HepG2 (cell line): ENCODE measurements around the gene BCL11B. TPM values are rescaled to one million over a fixed set of nuclear protein-coding genes. Genes with fewer than 3 reads are reported as not detected.

Source experiments
- ATAC-seq: fragments of 200-7000 bp; cut with Tn5 transposase; 3 replicates; pipeline ENCODE4 v1.9.1; 2020; ENCODE audit warnings: mild to moderate bottlenecking, moderate library complexity
- BruUV-seq: library from RNA; stranded (reverse); fragments of 400-500 nt; replicated peaks from 2 replicates; lab custom pipeline; 2021; lab: Mats Ljungman, UMichigan
- CTCF ChIA-PET: fragments of 300-600 bp; formaldehyde crosslinking; extraction: SDS; loops from one replicate; lab custom pipeline; 2021; ENCODE audit warnings: low total read pairs, inconsistent platforms, low intra/inter-chr PET ratio; lab: Yijun Ruan, JAX
- POLR2A ChIA-PET: fragments of 350-600 bp; sonication (Branson Sonifier 250); formaldehyde crosslinking; loops from one replicate; lab custom pipeline; 2020; ENCODE audit warnings: antibody characterized with exemption, inconsistent platforms; lab: Yijun Ruan, JAX
- DNase-seq: peaks from one replicate; pipeline ENCODE4 v3.0.0-alpha.2; 2015; ENCODE audit warnings: low spot score
- FAIRE-seq: peaks from 3 replicates; lab custom pipeline; 2011; peaks lifted over from hg19 to GRCh38; lab: Jason Lieb, UNC
- H2AFZ ChIP-seq: one replicate; pipeline ENCODE4 v1.6.1; 2011; ENCODE audit warnings: low read length, inconsistent platforms
- H3K27ac ChIP-seq: fragments of 300-600 bp; 3 replicates; pipeline ENCODE4 v1.8.0; 2011; ENCODE audit warnings: mixed run types, mild to moderate bottlenecking, mixed read lengths, low read length, inconsistent platforms; ENCODE audit not compliant: insufficient read depth; ENCODE audit errors: extremely low read length
- H3K27me3 ChIP-seq, 2 experiments: fragments of 200-600 bp in 1 of 2; 2 replicates in 1 of 2; 3 replicates in 1 of 2; pipeline versions ENCODE4 v1.6.0 to v1.8.0; 2011; ENCODE audit warnings: low read length in 2 of 2, mild to moderate bottlenecking in 2 of 2, moderate library complexity in 2 of 2, inconsistent platforms in 1 of 2; ENCODE audit not compliant: insufficient read depth in 2 of 2, control insufficient read depth in 1 of 2
- H3K36me3 ChIP-seq, 2 experiments: fragments of 200-600 bp in 1 of 2; replicated peaks in 1 of 2; 2 replicates in 1 of 2; 3 replicates in 1 of 2; pipeline versions ENCODE4 v1.5.1 to v1.8.0; 2011; ENCODE audit warnings: low read length in 2 of 2, inconsistent platforms in 1 of 2; ENCODE audit not compliant: insufficient read depth in 2 of 2, control insufficient read depth in 1 of 2
- H3K4me1 ChIP-seq: 2 replicates; pipeline ENCODE4 v1.5.1; 2012; ENCODE audit warnings: low read length, inconsistent platforms; ENCODE audit not compliant: insufficient read depth
- H3K4me2 ChIP-seq: 2 replicates; pipeline ENCODE4 v1.6.0; 2011; ENCODE audit warnings: low read depth, low read length, inconsistent platforms
- H3K4me3 ChIP-seq, 3 experiments: fragments of 200-600 bp in 1 of 3; sonication (generic), shearing (Covaris generic) in 1 of 3; replicated peaks in 1 of 3; 2 replicates each; pipeline ENCODE4 v1.5.1; 2011 to 2016; ENCODE audit warnings: low read length in 3 of 3, inconsistent platforms in 2 of 3, low read depth in 2 of 3, mild to moderate bottlenecking in 2 of 3, control low read depth in 1 of 3, mixed read lengths in 1 of 3; ENCODE audit not compliant: insufficient read depth in 1 of 3
- H3K79me2 ChIP-seq: one replicate; pipeline ENCODE4 v1.6.1; 2011; ENCODE audit warnings: low read length, inconsistent platforms; ENCODE audit not compliant: insufficient read depth
- H3K9ac ChIP-seq: 2 replicates; pipeline ENCODE4 v1.6.0; 2011; ENCODE audit warnings: mild to moderate bottlenecking, low read depth, low read length, inconsistent platforms; ENCODE audit not compliant: insufficient read depth
- H3K9me3 ChIP-seq: 2 replicates; pipeline ENCODE4 v1.5.1; 2012; ENCODE audit warnings: mild to moderate bottlenecking, low read length
- H4K20me1 ChIP-seq: 2 replicates; pipeline ENCODE4 v1.6.0; 2011; ENCODE audit warnings: inconsistent platforms, mild to moderate bottlenecking, low read length, moderate library complexity; ENCODE audit not compliant: insufficient read depth
- ARNTL ChIP-seq: sonication (generic); formaldehyde crosslinking; IDR thresholded peaks from 2 replicates; pipeline ENCODE4 v1.4.0; 2020; ENCODE audit warnings: mild to moderate bottlenecking, missing genetic modification reagents
- ATF7 ChIP-seq, 2 experiments: fragments of 450-650 bp in 1 of 2; sonication (generic) in 1 of 2; formaldehyde crosslinking in 1 of 2; IDR thresholded peaks; 2 replicates each; pipeline versions ENCODE4 v1.4.0 to v1.6.1; 2016 to 2020; ENCODE audit warnings: antibody characterized with exemption in 1 of 2, mild to moderate bottlenecking in 1 of 2, missing genetic modification reagents in 1 of 2
- DNMT1 ChIP-seq: sonication (generic); formaldehyde crosslinking; IDR thresholded peaks from 2 replicates; pipeline ENCODE4 v1.5.1; 2020; ENCODE audit warnings: mild to moderate bottlenecking, missing genetic modification reagents
- FOXJ3 ChIP-seq: sonication (generic); formaldehyde crosslinking; IDR thresholded peaks from 2 replicates; pipeline ENCODE4 v1.4.0; 2020; ENCODE audit warnings: missing genetic modification reagents, mild to moderate bottlenecking, borderline replicate concordance
- HOXA7 ChIP-seq: sonication (generic); formaldehyde crosslinking; IDR thresholded peaks from 2 replicates; pipeline ENCODE4 v1.8.1; 2022; ENCODE audit warnings: mild to moderate bottlenecking, missing genetic modification reagents, moderate library complexity
- IKZF1 ChIP-seq: fragments of 450-650 bp; IDR thresholded peaks from 2 replicates; pipeline ENCODE4 v1.7.1; 2016
- KDM5A ChIP-seq: fragments of 200-600 bp; sonication (generic); IDR thresholded peaks from 2 replicates; pipeline ENCODE4 v1.7.0; 2018; ENCODE audit warnings: antibody characterized with exemption, mild to moderate bottlenecking, low read length, borderline replicate concordance
- SAP130 ChIP-seq: IDR thresholded peaks from 2 replicates; pipeline ENCODE4 v1.6.1; 2016; ENCODE audit warnings: low read depth
- SOX5 ChIP-seq: IDR thresholded peaks from 2 replicates; pipeline ENCODE4 v1.6.1; 2016; ENCODE audit warnings: borderline replicate concordance
- STAG1 ChIP-seq: sonication (generic); formaldehyde crosslinking; IDR thresholded peaks from 2 replicates; pipeline ENCODE4 v1.4.0; 2020; ENCODE audit warnings: missing genetic modification reagents
- ZBTB7A ChIP-seq: sonication (generic); formaldehyde crosslinking; IDR thresholded peaks from 2 replicates; pipeline ENCODE4 v1.8.0; 2022; ENCODE audit warnings: mild to moderate bottlenecking, missing genetic modification reagents
- ZFP36 ChIP-seq: fragments of 150-350 bp; IDR thresholded peaks from 2 replicates; pipeline ENCODE4 v1.6.1; 2018; ENCODE audit warnings: borderline replicate concordance, low read length, low read depth; ENCODE audit not compliant: partially characterized antibody
- ZNF124 ChIP-seq: sonication (generic); formaldehyde crosslinking; IDR thresholded peaks from 2 replicates; pipeline ENCODE4 v1.4.0; 2020; ENCODE audit warnings: missing genetic modification reagents
- ZNF550 ChIP-seq: sonication (generic); formaldehyde crosslinking; IDR thresholded peaks from 2 replicates; pipeline ENCODE4 v1.4.0; 2020; ENCODE audit warnings: mild to moderate bottlenecking, missing genetic modification reagents, borderline replicate concordance
- ZSCAN25 ChIP-seq: sonication (generic); formaldehyde crosslinking; IDR thresholded peaks from 2 replicates; pipeline ENCODE4 v1.8.0; 2022; ENCODE audit warnings: mild to moderate bottlenecking, missing genetic modification reagents
- WGBS: methylation state at CpG from one replicate; pipeline ENCODE4 v1.1.6; 2017; ENCODE audit warnings: low lambda C conversion rate; 5-methylcytosine and 5-hydroxymethylcytosine counted together
- in situ Hi-C: cut with HindIII; loops from 2 replicates; pipeline ENCODE4 v1.10.0; 2017; ENCODE audit warnings: low pct_unique_long_range_greater_than_20kb; ENCODE audit not compliant: extremely low pct_ligation_motif_present
- intact Hi-C: fragments of 100-400 bp; cut with micrococcal nuclease; formaldehyde crosslinking; loops from one replicate; pipeline ENCODE4 v1.10.0; 2022; ENCODE audit not compliant: unreplicated experiment
- polyA plus RNA-seq, 8 experiments: library from polyadenylated mRNA; depleted of rRNA in 3 of 8; stranded (reverse) in 7 of 8; unstranded in 1 of 8; fragments of >200 nt; fragmentation: Illumina TruSeq in 4 of 8; extraction: Trizol in 4 of 8; gene quantifications; 2 replicates each; pipeline versions ENCODE4 v1.2.1 to v1.2.3, GENCODE V29; 2011 to 2016; ENCODE audit warnings: low read depth in 4 of 8, missing spikeins in 1 of 8, mixed read lengths in 1 of 8; ENCODE audit not compliant: insufficient read depth in 1 of 8
- total RNA-seq, 5 experiments: library from RNA; depleted of rRNA; stranded (reverse); fragments of >200 nt; fragmentation: Illumina TruSeq; extraction: Trizol; gene quantifications; 2 replicates each; pipeline ENCODE4 v1.2.3, GENCODE V29; 2016; ENCODE audit warnings: low read depth in 1 of 5
- TF ChIP-seq, protein P1 (sequence below): sonication (generic); formaldehyde crosslinking; IDR thresholded peaks from 2 replicates; pipeline ENCODE4 v1.4.0; 2020; ENCODE audit warnings: missing genetic modification reagents
- TF ChIP-seq, protein P2 (sequence below): sonication (generic); formaldehyde crosslinking; IDR thresholded peaks from 2 replicates; pipeline ENCODE4 v1.4.0; 2020; ENCODE audit warnings: mild to moderate bottlenecking, missing genetic modification reagents, borderline replicate concordance

BCL11B gene
- total and polyA plus RNA-seq, 2 of the 13 experiments (the other 11 are each of a cell fraction or from before 2014, with no cell fraction given) = not detected

DNA sequence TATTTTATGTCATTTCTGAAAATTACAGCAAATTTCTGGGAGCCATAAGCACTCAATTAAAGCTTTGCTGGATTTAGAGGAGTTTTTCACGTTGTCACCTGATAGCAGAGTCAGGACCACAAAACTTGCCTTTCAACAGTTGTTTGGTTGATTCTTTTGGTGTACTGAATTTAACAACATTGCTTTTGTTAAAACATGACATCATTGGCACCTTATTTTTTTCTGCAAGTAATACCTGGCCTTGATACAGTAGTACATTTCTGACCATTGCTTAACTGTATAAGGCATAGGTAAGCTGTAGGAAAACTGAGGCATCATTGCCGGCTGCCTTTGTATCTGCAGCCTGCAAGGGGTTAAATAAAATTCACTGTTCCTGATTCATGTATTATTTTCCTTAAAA, 4.5 kb upstream of the BCL11B start:
- intact Hi-C loops = no loop called here
- 2% methylated on average over 2 of the region's 2 CpGs for WGBS
- no peak overlapping the region for H2AFZ ChIP-seq
- peaks cover 1 to 49% of the 10 kb centered on the region in 2 experiments; a peak in 3 of 5 replicates for H3K27me3 ChIP-seq
- no peak overlapping the region for H3K9ac ChIP-seq
- no peak overlapping the region for H3K27ac ChIP-seq
- FAIRE-seq (no peak), ATAC-seq (no peak), DNase-seq (no peak)
- no peaks in the 10 kb centered on the region for H3K36me3 ChIP-seq
- H3K4me2 ChIP-seq = no peak overlapping the region
- BruUV-seq = no TSS peak
- CTCF ChIA-PET = no interaction called here
- H4K20me1 ChIP-seq = no peaks in the 10 kb centered on the region
- no peaks in the 10 kb centered on the region for H3K79me2 ChIP-seq
- H3K4me1 ChIP-seq = peaks cover 33% of the 10 kb centered on the region
- POLR2A ChIA-PET = no interaction called here
- in situ Hi-C loops = no loop called here
- TF ChIP-seq ATF7 (IDR thresholded peaks at IDR 0.05) (peak; percentile 57), ATF7 (CRISPR knock-in tag; IDR thresholded peaks at IDR 0.05) (no peak), ZNF124 (CRISPR knock-in tag) (no peak)
- no peak overlapping the region for H3K4me3 ChIP-seq
- no peaks in the 10 kb centered on the region for H3K9me3 ChIP-seq

DNA sequence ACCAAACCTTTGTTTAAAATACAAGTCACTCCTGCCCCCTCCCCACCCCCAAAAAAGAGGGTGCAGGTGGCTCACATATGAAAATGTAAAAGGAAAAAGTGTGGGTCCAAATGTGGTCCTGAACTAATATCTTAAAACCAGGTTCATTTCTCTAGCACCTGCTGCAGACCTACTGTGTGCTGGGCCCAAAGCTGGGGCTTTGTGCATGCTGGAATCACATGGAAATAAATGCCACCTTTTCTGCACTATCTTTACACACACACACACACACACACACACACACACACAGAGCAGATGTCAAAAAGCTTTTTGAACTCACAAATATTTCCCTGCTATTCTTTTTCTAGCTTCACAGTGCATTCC, 3.2 kb upstream of the BCL11B start:
- in situ Hi-C loops (no loop called here), intact Hi-C loops (no loop called here)
- Histone ChIP-seq H3K4me1 (peaks cover 36% of the 10 kb centered on the region), H3K4me2 (no peak overlapping the region), H4K20me1 (no peaks in the 10 kb centered on the region), H3K27ac (no peak overlapping the region), H3K4me3 (no peak overlapping the region; a peak in 1 of 6 replicates), H3K9ac (no peak overlapping the region), H3K79me2 (no peaks in the 10 kb centered on the region), H3K36me3 (no peaks in the 10 kb centered on the region), H2AFZ (no peak overlapping the region), H3K9me3 (no peaks in the 10 kb centered on the region), H3K27me3 (peaks cover 1 to 39% of the 10 kb centered on the region in 2 experiments; a peak in 3 of 5 replicates)
- CTCF ChIA-PET = no interaction called here
- ATAC-seq (no peak), FAIRE-seq (no peak), DNase-seq (no peak)
- BruUV-seq = no TSS peak
- POLR2A ChIA-PET = interaction anchor here (0.6 to 0.9 kb wide), 3 partner anchors 10 to 109 kb away, joined by 3 to 4 read pairs (median 4); no protein-coding TSS in a partner anchor
- 0 out of 2 replicates have a peak, but pooled peaks have one; percentile 43 for TF ChIP-seq ARNTL
- TF ChIP-seq FOXJ3 (CRISPR knock-in tag) = no peak
- TF ChIP-seq ZSCAN25 = no peak
- TF ChIP-seq, protein P1, sequence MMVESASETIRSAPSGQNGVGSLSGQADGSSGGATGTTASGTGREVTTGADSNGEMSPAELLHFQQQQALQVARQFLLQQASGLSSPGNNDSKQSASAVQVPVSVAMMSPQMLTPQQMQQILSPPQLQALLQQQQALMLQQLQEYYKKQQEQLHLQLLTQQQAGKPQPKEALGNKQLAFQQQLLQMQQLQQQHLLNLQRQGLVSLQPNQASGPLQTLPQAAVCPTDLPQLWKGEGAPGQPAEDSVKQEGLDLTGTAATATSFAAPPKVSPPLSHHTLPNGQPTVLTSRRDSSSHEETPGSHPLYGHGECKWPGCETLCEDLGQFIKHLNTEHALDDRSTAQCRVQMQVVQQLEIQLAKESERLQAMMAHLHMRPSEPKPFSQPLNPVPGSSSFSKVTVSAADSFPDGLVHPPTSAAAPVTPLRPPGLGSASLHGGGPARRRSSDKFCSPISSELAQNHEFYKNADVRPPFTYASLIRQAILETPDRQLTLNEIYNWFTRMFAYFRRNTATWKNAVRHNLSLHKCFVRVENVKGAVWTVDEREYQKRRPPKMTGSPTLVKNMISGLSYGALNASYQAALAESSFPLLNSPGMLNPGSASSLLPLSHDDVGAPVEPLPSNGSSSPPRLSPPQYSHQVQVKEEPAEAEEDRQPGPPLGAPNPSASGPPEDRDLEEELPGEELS (CRISPR knock-in tag) = no peak
- no peak for TF ChIP-seq KDM5A
- TF ChIP-seq, protein P2, sequence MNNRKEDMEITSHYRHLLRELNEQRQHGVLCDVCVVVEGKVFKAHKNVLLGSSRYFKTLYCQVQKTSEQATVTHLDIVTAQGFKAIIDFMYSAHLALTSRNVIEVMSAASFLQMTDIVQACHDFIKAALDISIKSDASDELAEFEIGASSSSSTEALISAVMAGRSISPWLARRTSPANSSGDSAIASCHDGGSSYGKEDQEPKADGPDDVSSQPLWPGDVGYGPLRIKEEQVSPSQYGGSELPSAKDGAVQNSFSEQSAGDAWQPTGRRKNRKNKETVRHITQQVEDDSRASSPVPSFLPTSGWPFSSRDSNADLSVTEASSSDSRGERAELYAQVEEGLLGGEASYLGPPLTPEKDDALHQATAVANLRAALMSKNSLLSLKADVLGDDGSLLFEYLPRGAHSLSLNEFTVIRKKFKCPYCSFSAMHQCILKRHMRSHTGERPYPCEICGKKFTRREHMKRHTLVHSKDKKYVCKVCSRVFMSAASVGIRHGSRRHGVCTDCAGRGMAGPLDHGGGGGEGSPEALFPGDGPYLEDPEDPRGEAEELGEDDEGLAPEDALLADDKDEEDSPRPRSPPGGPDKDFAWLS (CRISPR knock-in tag) = no peak
- TF ChIP-seq DNMT1 (CRISPR knock-in tag) = no peak
- TF ChIP-seq STAG1 (CRISPR knock-in tag) = no peak
- no peak for TF ChIP-seq SOX5 (CRISPR knock-in tag)
- no peak for TF ChIP-seq ZFP36
- TF ChIP-seq ZBTB7A = 0 out of 2 replicates have a peak, but pooled peaks have one; percentile 0
- TF ChIP-seq HOXA7 (CRISPR knock-in tag) = no peak
- TF ChIP-seq ZNF550 (CRISPR knock-in tag) = no peak
- no peak for TF ChIP-seq SAP130 (CRISPR knock-in tag)
- TF ChIP-seq IKZF1 = no peak
